SK-N-MC (cell line): Measurements from ENCODE around the gene CACNA1C.

Experiments used
- EZH2 ChIP-seq: fragments of 200-600 bp; sonication (generic); IDR thresholded peaks from one replicate; pipeline ENCODE4 v1.6.1; 2017; ENCODE audit warnings: antibody characterized with exemption
- FOXP2 ChIP-seq: optimal IDR thresholded peaks from 2 replicates; pipeline ENCODE3; 2011; ENCODE audit warnings: mild to moderate bottlenecking, moderate library complexity; ENCODE audit not compliant: insufficient read depth; ENCODE audit errors: extremely low read length, control extremely low read depth
- POLR2AphosphoS5 ChIP-seq: IDR thresholded peaks from 2 replicates; pipeline ENCODE4 v1.6.1; 2012; ENCODE audit warnings: mild to moderate bottlenecking, low read depth, low read length, borderline replicate concordance

- TF ChIP-seq FOXP2: no peak
- TF ChIP-seq POLR2AphosphoS5: no peak
- no peak for TF ChIP-seq EZH2
Observed at GRCh38 chr12:2095878-2096277, 43.1 kb downstream of the CACNA1C start.
